EL (cell line): ENCODE measurements around the gene SOX13.

Experiments
- DNase-seq: peaks from one replicate; pipeline ENCODE4 v3.0.0-alpha.2; 2016

SOX13 gene

DNA sequence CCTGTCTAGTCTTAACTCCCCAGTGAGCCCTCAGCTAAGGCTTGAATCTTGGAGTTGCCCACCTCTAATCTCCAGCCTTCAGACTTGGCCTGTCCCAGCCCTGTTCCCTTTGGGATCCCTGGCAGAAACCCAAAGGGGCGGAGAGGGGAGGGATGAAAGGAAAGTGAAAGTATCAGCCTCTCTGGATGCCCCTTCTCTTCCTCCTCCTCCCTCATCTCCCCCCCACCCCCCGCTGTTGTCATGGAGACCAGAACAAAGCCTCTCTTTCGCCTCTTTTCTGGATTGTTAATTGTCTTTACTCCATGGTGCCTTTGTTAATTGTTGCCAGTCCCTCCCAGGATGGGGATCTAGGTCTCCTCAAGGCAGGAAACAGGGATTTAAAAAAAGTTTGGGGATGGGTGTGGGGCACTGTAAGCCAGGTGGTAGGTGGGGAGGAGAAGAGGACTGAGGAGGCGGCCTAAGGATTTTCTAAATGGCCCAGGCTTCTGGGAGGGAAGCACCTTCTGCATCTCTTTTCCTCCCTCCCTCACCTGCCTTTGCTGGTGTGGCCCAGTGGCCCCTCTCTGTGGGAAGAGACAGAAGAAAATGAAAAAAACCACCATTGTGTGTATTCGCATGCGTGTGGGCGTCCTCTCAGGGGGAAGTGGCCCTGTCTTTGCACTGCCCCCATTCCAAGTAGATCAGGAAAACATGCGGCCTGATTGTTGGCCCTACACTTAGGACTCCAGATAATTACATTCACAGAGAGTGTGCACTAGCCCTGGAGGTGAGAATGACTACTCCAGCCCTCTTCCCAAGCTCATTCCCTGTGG lies 7.5 kb upstream of the SOX13 start:
- DNase-seq = peak; percentile 62

DNA sequence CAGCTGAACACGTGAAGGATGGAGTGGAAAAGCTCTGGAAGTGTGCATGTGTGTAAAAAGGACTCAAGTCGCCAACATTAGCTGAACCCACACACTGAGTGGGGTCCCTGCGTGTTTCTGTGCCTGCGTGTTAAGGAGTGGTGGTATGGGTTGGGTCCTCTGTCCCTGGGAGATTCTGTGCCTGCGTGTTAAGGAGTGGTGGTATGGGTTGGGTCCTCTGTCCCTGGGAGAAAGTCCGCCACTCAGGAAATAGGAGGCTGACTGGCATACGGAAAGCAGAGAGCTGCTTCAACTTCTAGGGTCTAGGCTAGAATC lies 7.0 kb upstream of the SOX13 start:
- DNase-seq = no peak

DNA sequence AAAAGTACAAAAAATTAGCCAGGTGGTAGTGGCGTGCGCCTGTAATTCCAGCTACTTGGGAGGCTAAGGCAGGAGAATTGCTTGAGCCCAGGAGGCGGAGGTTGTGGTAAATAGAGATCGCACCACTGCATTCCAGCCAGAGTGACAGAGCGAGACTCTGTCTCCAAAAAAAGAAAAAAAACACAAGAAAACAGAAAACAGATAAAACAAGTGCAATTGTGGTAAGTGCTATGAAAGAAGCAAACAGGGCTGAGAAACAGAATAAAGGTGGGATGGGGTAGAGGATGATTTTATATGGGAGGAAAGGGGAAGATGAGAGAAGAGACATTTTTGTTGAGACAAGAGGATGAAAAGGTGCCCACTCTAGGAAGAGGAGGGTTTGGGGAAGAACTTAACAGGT lies 5.0 kb upstream of the SOX13 start:
- no peak for DNase-seq

DNA sequence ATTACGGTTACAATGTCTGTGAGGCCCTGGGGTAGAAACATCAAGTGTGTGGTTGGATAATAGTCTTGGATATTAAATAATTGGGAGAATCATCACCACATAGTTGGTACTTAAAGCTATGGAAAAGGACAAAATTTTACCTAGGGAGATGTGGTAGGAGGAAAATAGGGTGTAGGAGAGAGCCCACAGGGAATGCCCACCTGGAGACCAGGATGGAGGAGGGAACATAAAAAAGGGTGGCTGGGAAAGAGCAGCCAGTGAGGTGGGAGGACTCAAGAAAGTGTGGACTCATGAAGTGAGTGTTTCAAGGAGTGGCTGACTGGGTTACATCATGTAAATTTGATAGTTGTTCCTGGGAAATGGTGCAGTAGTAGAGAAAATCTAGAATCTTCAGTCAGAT lies 3.0 kb upstream of the SOX13 start:
- DNase-seq = no peak

DNA sequence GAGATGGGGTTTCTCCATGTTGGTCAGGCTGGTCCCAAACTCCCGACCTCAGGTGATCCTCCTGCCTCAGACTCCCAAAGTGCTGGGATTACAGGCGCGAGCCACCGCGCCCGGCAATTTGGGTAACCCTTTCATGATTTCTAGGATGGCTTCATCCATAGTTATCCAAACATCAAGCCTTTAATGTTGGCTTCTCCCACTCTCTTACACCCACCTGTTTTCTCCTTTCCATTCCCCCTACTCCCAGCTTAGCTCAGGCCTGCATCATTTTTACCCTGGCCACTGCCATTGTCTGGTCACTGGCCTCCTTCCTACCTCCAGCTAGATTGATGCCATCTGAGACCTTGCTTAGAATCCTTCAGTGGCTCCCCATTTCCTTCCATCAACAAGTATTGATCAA lies 2.0 kb upstream of the SOX13 start:
- DNase-seq = no peak

DNA sequence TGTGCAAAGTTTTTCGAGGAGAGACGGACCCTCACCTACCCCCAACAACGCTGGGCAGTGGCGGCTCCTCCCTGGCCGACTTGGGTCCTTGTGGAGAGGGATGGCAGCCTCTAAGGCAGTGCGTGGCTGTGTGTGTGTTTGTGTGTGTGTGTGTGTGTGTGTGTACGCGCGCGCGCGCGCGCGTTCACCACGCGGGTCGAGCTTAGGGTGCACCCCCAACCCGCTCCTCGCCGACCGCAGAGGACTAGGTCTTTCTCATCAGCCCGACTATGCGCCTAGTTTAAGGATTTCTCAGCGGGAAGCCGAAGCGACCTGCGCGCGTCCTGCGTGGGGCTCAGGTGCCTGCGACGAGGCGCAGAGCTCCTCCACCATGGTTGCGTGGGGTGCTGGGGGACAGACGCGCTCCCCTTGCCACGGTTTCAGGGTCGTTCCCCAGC lies 940 bp downstream of the SOX13 start:
- peak; percentile 34 for DNase-seq

DNA sequence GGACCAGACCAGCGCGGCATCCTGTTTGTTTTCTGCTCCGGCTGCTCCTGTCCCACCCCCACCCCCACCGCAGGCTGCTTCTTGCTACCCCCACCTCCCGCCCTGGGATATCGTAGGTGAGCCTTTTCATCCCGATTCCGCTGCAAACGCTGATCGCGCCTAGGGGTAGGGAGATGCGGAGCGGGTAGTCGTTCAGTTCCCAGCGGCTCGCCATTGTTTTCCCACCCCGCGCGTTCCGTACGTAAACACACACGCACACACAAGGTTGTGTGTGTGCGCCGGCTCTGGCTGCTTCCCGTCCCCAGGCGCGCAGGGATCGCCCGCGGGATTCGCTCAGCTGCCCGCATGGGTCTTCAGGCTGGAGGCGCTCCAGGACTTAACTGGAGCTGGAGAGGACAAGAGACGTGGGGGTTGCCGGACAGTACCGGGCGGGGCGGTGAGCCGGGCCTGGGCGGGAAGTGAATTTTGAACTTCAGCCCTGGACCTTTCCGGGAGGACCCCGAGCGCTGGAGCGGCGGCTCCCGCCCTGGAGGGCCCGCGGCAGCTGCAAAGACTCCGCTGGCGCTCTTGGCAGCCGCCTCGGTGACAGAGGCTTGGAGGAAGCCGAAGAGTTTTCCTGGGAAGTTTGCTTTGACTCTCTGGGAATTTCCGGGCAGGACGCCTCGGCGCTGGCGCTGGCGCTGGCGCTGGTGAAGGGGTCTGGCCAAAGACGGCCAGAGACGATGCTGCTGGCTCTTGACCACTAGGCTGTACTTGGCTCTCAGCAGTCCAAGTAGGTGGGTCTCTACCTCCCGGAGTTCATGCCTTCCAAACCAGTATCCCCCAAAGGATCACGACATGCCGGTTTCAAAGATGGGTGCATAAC lies 1.6 kb downstream of the SOX13 start:
- DNase-seq = peak; percentile 72

DNA sequence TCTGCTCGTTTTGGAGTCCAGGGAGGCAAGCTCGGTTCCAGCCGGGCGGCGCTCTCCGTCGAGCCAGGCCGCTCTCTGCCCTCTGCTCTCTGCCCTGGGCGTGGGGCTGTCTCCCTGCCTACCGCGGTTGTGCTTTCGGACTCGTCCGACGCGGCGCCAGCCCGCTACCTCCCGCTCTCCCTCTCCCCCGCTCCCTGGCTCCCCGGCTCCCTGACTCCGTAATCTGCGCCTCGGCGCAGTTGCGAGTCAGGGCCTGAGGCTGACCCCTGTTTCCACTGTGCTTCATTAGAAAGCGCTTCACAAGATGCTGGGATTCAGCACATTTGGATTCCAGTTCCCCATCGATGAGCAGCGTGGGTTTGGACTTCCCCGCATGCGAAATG lies 2.2 kb downstream of the SOX13 start:
- no peak for DNase-seq

DNA sequence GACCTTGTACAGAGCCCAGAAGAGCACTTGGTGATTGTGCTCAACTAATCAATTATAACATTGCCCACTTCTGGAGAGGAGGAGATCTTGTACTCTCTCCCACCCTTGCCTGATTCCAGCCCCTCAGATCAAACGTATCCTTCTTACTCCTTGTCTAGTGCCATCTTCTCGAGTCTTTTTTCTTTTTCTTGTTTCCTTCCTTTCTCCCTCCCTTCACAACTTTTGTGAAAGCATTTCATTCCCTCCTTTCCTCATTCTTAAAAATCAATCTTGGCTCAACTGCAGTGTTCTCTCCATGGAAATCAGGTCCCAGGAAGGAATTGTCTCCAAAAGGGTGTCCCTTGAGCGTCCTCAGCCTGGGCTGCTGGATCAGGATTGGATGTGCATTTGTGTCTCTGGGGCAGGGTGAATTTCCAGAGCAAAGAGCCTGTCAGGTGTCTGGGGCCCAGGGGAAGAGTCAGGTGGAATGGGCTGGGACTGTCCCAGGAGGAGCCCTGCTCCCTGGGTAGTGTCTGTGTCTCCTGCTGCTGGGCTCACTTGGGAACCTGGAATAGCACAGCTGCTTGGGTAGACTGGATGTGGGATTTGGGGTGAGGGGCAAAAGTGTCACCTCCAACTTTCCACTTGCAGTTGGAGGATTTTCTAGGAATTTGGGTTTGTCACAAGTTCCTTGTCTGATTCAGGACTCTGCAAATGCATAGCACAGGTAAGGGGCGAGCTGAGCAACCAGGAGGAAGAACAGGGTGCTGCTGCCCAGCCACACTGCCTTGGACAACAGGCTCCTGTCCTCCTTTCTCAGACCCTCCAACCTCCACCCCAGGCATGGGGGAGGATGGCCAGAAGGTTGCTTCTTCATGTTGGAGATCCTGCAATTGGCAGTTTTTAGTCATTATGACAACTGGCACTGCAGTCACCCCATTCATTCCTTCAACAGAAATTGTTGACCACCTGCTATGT lies 3.3 kb downstream of the SOX13 start:
- no peak for DNase-seq

DNA sequence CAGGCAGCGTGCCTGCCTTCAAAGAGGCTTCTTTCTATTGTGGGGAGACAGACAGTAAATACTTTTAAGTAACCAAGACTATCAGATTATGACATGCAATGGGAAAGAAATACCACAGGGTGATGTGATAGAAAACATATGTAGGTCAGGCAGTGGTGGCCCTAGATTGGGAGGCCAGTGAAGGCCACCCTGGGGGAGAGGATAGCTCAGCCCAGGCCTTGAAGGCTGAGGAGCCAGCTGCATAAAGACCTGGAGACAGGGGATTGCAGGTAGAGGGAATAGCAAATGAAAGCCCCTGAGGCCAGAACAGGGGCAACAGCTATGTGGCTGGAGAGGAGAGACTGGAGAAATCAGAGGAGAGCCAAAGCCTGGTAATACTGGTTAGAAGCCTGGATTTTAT lies 4.0 kb downstream of the SOX13 start:
- peak; percentile 34 for DNase-seq

DNA sequence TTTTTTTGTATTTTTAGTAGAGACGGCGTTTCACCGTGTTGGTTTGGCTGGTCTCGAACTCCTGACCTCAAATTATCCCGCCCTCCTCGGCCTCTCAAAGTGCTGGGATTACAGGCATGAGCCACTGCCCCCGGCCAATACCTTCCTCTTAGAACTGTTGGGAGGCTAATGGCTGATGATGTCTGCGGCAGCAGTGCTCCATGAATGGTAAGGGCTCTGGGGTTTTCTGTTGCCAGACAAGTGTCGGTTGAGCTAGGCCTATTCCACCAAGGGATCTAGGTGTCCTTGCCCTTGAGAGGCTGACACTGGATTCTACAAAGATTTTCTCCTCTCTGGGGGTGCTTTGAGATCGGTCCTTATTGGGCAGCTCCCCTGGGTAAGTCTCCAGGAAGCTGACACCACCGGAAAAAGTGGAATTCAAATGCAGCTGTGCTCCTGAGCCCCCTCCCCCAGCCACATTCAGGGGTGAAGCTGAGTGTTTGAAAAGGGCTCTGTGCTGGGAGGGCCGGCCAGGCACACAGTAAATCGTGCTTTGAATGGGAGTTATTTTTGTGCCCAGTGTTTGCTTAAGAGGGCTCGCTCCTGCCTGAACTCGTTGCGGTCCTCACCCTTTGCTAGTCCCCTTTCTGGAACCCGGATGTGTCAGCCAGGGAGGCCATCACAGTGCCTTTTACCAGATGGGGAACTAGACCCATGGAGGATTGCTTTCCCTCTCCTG lies 5.2 kb downstream of the SOX13 start:
- no peak for DNase-seq

DNA sequence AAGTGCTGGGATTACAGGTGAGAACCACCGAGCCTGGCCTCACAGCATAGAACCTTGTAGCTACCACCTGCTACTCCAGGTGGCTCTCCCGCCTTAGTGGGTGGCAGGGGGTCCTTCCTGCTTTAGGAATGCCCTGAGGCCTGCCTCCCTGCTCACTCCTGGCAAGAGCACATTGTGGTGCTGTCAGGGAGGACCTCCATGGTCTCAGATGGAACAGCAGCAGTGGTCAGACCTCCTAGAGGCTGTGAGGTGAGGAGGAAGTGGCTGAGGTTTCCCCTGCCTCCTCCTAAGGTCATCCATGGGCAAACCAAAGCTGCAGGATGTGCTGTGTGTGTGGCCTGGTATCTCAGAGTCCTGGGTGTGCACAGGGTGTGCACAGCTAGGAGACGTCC lies 6.7 kb downstream of the SOX13 start:
- DNase-seq = peak; percentile 35

DNA sequence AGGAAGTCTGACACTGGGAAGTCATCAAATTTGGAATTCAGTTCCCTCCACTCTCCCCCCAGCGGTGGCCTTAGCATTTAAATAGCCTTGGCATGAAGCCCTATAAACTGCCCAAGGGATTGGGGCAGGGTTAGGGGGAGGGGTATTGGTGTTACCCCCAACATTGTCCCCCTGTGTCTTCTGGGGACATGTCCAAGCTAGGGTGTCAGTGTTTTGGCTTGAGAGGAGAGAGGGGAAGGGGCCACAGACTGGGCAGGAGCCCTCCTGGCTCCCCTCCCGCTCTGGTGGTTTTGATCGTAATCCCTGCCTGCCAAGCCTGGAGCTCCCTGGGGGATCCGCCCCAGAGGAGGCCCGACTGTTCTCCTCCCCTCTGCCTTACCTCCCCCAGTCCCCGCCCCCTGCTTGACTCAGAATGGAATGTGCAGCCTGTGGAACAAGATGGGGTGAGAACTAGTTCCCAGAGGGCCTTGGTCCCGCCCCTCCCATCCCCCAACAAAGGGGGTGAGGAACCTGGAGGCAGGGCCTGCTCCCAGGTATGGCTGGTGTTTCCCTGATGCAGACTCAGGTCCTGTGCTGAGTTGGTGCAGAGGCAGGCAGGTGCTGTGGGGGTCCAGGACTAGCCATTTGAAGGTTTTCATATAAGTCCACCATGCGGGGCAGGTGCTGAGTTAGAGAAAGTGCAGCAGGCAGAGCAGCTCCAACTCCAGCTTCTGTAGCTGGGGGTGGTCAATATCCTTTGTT lies 7.4 kb downstream of the SOX13 start:
- peak; percentile 92 for DNase-seq

DNA sequence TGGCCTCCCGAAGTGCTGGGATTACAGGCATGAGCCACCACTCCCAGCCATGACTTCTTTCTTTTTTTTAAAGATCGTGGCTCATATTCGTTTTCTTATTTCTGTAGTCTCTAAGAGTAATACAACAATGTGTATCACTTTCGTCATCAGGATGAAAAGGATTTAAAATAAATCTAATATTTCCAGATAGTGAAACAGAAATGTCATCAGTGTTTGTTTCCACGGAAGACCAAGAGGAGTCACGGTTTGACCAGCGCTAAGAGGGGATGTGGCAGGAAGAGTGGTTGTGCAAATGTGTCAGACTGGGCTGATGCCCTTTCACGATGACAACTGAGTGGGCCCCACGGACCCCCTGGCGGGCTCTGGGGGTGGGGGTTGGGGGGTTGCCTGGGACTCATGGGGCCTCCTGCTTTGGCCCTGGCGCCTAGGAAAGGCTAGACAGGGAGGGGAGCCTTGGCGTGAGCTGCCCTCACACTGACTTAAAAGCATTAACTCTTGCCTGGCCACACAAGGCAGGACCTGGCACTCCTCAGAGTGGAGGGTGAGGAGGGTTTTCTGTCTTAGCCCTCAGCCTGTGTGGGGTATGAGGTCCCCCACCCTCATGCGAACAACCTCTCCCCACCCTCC lies 8.4 kb downstream of the SOX13 start:
- DNase-seq = no peak

DNA sequence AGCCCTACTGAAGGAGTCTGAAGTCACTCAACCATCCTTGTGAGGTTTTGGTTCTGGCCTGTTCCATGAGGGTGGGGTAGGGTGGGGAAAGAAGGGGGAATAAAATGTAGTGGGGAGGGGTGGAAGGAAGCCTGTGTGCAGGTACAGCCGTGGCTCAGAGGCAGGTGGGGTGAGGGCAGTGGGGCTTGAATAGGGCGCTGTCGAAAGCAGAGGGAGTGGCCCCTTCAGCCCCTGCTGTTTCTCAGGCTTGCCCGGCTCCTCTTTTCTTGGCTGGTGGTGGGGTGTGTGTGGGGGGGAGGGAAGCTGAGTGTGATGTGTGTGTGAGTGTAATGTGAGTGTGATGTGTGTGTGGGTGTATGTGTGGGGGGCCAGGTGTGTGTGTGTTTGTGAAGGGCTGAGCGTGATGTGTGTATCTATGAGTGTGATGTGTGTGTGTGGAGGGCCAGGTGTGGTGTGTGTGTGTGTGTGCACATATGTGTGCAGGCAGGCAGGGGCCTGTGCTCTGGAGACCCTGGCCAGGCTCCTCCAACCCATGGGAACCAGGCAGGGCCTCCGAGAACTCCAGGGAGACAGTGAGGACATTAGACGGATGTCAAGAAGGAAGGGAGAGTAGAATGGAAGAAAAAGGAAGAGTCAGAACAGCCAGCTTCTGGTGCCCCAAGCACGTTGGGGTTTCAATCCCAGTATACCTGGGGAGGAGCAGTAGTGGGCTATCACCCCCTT lies 9.0 kb downstream of the SOX13 start:
- DNase-seq = no peak

DNA sequence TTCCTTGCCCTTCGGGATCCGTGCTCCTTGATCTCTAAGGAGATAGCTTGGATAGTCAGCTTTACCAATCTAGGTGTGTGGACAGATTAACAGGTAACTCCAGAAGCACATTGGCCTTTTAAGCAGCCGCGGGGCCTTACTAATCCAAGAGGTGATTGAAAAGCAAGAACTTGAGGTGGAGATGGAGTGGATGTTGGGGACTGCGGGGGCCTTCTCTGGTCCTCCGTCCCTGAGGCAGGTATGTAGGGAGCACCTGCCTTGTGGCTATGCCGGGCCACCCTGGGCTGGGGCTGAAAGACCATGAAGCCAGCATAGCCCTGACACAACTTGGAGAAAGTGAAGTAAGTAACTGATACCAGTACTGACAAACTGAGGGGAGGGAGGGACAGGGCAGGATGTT lies 10.6 kb downstream of the SOX13 start:
- no peak for DNase-seq

DNA sequence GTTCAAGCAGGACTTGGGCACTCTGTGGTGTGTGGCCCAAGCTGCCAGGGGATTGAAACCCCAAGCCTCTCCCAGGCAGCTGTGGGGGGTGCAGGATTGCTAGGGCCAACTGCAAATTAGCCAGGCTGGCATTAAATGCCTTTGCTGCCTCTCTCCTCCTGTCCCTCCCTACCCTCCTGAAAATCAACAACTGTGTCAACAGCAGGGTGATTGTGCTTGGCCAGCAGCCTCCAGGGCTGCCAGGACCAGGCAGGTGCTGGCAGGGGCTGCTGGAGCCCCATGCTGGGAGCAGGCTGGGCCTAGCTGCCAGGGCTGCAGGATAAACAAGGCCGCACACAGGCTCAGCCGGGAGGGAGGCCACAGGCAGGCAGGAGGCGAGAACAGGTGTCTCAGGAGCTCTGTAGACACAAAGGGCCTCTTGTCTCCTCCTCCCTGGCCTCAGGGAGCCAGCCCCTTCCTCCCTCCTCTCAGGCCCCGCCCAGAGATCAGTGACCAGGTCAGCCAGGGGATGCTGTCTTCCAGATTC lies 11.4 kb downstream of the SOX13 start:
- DNase-seq = no peak

DNA sequence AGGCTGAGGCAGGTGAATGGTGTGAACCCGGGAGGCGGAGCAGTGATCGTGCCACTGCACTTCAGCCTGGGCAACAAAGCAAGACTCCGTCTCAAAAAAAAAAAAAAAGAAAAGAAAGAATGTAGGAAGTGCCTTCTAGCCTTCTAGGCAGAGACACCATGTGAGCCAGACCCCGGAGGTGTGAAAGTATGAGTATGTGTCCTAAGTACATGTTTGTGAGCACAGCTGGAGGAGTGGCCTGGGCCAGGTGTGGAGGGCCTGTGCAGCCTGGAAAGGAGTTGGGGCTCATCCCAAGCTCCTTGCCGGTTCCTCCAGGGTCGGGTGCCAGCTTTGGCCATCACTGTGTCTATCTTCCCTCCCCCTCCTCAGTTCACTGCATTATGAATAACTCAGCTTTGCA lies 13.0 kb downstream of the SOX13 start:
- DNase-seq = no peak

DNA sequence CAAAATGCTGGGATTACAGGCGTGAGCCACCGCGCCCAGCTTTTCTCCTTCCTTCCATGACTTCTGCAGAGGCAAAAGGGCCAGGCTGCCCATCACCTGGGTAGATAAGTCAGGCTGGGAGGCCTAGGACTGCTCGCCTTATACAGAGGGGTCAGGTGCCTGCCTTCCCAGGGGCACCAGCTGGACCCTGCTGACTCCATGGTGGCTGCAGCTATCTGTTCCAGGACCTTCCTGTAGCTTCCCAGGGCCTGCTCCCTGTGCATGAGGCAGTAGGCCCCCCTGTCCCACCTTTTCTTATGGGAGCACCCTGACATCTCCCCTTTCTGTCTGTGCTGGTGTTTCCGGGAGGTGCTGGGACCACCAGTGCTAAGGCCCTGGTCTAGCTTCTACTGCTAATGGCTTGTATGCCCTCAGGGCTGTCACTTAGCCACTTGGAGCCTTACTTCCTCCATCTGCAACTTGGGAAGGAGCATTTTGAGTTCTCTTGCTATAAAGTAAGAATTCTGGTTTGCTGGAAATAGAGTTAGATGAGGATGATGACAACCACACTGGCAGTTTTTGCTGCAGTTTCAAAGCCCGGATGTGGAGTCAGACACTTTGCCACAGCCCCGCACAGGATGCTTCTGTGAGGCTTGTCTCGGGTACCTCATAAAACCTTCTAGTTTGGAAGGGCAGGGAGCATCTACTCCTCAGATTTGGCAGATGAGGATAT lies 14.4 kb downstream of the SOX13 start:
- DNase-seq = no peak
